Fibroblast of lung (primary cell): ENCODE measurements around the gene FAM13B.

Source experiments
- EZH2 ChIP-seq: IDR thresholded peaks from 2 replicates; pipeline ENCODE4 v1.5.1; 2012; ENCODE audit warnings: low read length, control low read depth, mild to moderate bottlenecking; ENCODE audit errors: missing control alignments
- TF ChIP-seq, protein P1 (sequence below), 2 donors: IDR thresholded peaks in 1 of 2; conservative IDR thresholded peaks in 1 of 2; 1 replicate in 1 of 2; 2 replicates in 1 of 2; pipeline ENCODE4 v1.5.1; 2011 to 2012; ENCODE audit warnings: low read length in 2 of 2, control low read depth in 1 of 2, inconsistent platforms in 1 of 2, low read depth in 1 of 2, mild to moderate bottlenecking in 1 of 2

GRCh38 chr5:138037271-138037670 lies 4.4 kb upstream of the FAM13B start:
- TF ChIP-seq EZH2, result no peak
- TF ChIP-seq, protein P1, sequence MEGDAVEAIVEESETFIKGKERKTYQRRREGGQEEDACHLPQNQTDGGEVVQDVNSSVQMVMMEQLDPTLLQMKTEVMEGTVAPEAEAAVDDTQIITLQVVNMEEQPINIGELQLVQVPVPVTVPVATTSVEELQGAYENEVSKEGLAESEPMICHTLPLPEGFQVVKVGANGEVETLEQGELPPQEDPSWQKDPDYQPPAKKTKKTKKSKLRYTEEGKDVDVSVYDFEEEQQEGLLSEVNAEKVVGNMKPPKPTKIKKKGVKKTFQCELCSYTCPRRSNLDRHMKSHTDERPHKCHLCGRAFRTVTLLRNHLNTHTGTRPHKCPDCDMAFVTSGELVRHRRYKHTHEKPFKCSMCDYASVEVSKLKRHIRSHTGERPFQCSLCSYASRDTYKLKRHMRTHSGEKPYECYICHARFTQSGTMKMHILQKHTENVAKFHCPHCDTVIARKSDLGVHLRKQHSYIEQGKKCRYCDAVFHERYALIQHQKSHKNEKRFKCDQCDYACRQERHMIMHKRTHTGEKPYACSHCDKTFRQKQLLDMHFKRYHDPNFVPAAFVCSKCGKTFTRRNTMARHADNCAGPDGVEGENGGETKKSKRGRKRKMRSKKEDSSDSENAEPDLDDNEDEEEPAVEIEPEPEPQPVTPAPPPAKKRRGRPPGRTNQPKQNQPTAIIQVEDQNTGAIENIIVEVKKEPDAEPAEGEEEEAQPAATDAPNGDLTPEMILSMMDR (conservative IDR thresholded peaks at IDR 0.05 in 1 of 2, IDR thresholded peaks at IDR 0.05 in 1 of 2; ENCODE audit: low read depth in 1 of 2, low read length in 2 of 2), result no peak
